ENCODE data around the gene TUBB3. TPM values are rescaled to one million over a fixed set of nuclear protein-coding genes. Genes with fewer than 3 reads are reported as not detected.
A peak's percentile ranks its signal among the peaks of the same experiment; 100 is the strongest.
"Not testable (repeated sequence)": the region's sequence is repeated elsewhere in the genome, so short reads cannot be mapped to it uniquely, and the experiment has no call there.

TUBB3 gene
- total RNA-seq, 3 donors from 2014 or later (not counting 1 experiment from before 2014, with no cell fraction given): 1.1 to 1.3 (median 1.2) TPM

GRCh38 chr16:89913408-89914387 is 9.4 kb upstream of the TUBB3 start:
- intact Hi-C loops (cut with micrococcal nuclease): loop anchor here (5.0 kb wide), 1 partner anchor 206 kb away; no protein-coding TSS in a partner anchor
- no peaks in the 10 kb centered on the region for H3K9me3 ChIP-seq (ENCODE audit: control insufficient read depth, insufficient read depth, low read length)
- no peak overlapping the region for H3K4me3 ChIP-seq (ENCODE audit: low read length)
- DNase-seq (no peak), ATAC-seq (no peak)
- TF ChIP-seq, protein P1, sequence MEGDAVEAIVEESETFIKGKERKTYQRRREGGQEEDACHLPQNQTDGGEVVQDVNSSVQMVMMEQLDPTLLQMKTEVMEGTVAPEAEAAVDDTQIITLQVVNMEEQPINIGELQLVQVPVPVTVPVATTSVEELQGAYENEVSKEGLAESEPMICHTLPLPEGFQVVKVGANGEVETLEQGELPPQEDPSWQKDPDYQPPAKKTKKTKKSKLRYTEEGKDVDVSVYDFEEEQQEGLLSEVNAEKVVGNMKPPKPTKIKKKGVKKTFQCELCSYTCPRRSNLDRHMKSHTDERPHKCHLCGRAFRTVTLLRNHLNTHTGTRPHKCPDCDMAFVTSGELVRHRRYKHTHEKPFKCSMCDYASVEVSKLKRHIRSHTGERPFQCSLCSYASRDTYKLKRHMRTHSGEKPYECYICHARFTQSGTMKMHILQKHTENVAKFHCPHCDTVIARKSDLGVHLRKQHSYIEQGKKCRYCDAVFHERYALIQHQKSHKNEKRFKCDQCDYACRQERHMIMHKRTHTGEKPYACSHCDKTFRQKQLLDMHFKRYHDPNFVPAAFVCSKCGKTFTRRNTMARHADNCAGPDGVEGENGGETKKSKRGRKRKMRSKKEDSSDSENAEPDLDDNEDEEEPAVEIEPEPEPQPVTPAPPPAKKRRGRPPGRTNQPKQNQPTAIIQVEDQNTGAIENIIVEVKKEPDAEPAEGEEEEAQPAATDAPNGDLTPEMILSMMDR (IDR thresholded peaks at IDR 0.05): no peak
- Mint-ChIP-seq H3K36me3 (no peaks in the 10 kb centered on the region), H3K27ac (no peak overlapping the region), H3K9me3 (no peaks in the 10 kb centered on the region), H3K4me3 (no peak overlapping the region), H3K4me1 (peaks cover 11 to 21% of the 10 kb centered on the region in 2 donors), H3K27me3 (ENCODE audit: low read depth in 2 of 2) (peaks cover 0 to 2% of the 10 kb centered on the region in 2 donors)
- peaks cover 2% of the 10 kb centered on the region for H3K27me3 ChIP-seq (ENCODE audit: control insufficient read depth, insufficient read depth, low read length)
- H3K4me1 ChIP-seq (ENCODE audit: control insufficient read depth, insufficient read depth, low read length): peaks cover 40% of the 10 kb centered on the region
- WGBS (ENCODE audit: insufficient coverage): 84% methylated on average over 29 of the region's 30 CpGs
- no peak overlapping the region for H3K27ac ChIP-seq (ENCODE audit: low read length)
- H3K36me3 ChIP-seq (ENCODE audit: control insufficient read depth, insufficient read depth, low read length): peaks cover 28% of the 10 kb centered on the region

GRCh38 chr16:89914642-89915285 is 8.4 kb upstream of the TUBB3 start:
- H3K36me3 Mint-ChIP-seq; H3K4me3 ChIP-seq (ENCODE audit: low read length); H3K27ac ChIP-seq (ENCODE audit: low read length); H3K27ac Mint-ChIP-seq; ATAC-seq; H3K27me3 Mint-ChIP-seq (ENCODE audit: low read depth in 2 of 2); DNase-seq; H3K4me3 Mint-ChIP-seq; H3K9me3 Mint-ChIP-seq; H3K9me3 ChIP-seq (ENCODE audit: control insufficient read depth, insufficient read depth, low read length): not testable (repeated sequence)
- intact Hi-C loops (cut with micrococcal nuclease): loop anchor here (5.0 kb wide), 1 partner anchor 207 kb away; no protein-coding TSS in a partner anchor
- H3K27me3 ChIP-seq (ENCODE audit: control insufficient read depth, insufficient read depth, low read length): peaks cover 12% of the 10 kb centered on the region
- H3K36me3 ChIP-seq (ENCODE audit: control insufficient read depth, insufficient read depth, low read length): peaks cover 22% of the 10 kb centered on the region
- H3K4me1 Mint-ChIP-seq: peaks cover 16 to 25% of the 10 kb centered on the region in 2 donors
- peaks cover 47% of the 10 kb centered on the region for H3K4me1 ChIP-seq (ENCODE audit: control insufficient read depth, insufficient read depth, low read length)
- 85% methylated on average over 11 of the region's 11 CpGs for WGBS (ENCODE audit: insufficient coverage)

DNA sequence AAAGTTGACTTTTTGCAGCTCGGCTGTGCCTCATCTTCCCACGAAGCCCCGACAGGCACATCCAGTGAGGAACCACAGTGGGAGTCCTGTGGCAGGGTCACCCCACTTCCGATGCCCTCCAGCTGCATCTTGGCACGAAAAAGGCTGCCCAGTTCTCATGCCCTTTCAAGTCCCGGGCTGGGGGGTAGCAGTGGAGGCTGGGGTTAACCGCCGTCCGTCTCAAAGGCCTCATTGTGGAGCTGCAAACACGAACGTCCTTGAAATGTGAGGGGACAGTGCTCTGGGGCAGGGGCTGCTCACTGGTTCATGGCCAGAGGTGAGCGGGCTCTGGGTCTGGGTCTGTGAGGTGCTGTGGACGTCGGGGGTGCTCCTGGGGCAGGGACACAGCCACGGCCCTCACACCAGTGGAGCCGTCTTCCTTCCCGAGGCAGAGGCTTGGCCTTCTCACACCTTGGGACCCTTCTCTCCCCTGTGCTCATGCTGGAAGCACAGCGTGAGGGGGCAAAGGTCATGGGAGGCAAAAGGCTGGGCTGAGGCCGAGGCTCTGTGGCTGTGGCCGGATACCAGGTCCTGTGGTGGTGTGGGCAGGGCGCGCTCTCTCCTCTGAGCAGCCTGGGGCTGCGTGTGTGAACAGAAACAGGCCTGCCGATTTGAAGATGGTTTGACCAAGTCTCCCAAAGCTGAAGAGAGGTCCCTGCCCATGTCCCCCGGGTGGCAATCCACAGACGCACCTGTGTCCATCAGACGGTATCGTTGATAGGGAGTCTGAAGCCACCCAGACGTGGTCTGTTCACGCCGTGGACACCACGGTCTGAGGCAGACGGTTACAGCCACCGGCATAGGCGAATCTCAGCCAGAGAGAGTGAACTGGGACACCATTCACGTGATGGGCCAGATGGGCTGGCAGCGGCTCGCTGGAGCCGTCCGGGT is 7.6 kb upstream of the TUBB3 start:
- H3K27me3 Mint-ChIP-seq (ENCODE audit: low read depth in 2 of 2): peaks cover 11 to 13% of the 10 kb centered on the region in 2 donors
- intact Hi-C loops (cut with micrococcal nuclease): no loop called here
- no peaks in the 10 kb centered on the region for H3K36me3 Mint-ChIP-seq
- DNase-seq (no peak), ATAC-seq (no peak)
- no peaks in the 10 kb centered on the region for H3K9me3 Mint-ChIP-seq
- H3K4me3 Mint-ChIP-seq: peak overlapping the region; percentile 35
- Histone ChIP-seq H3K4me1 (ENCODE audit: control insufficient read depth, insufficient read depth, low read length) (peaks cover 44% of the 10 kb centered on the region), H3K4me3 (ENCODE audit: low read length) (no peak overlapping the region), H3K27ac (ENCODE audit: low read length) (no peak overlapping the region), H3K36me3 (ENCODE audit: control insufficient read depth, insufficient read depth, low read length) (peaks cover 15% of the 10 kb centered on the region), H3K9me3 (ENCODE audit: control insufficient read depth, insufficient read depth, low read length) (no peaks in the 10 kb centered on the region), H3K27me3 (ENCODE audit: control insufficient read depth, insufficient read depth, low read length) (peaks cover 17% of the 10 kb centered on the region)
- TF ChIP-seq, protein P1 (IDR thresholded peaks at IDR 0.05): no peak
- H3K27ac Mint-ChIP-seq: no peak overlapping the region
- peaks cover 21 to 25% of the 10 kb centered on the region in 2 donors for H3K4me1 Mint-ChIP-seq
- WGBS (ENCODE audit: insufficient coverage): 89% methylated on average over 40 of the region's 40 CpGs

Measured in natural killer cell (primary cell).